Right lobe of liver (tissue), 4 donors: ENCODE results near the gene ARGLU1.

Experiments used
- CTCF ChIP-seq, 4 donors: fragments of 200-600 bp in 3 of 4; fragments of 450-650 bp in 1 of 4; IDR thresholded peaks; one replicate each; pipeline versions ENCODE4 v1.5.1 to v1.8.0; 2016 to 2022; ENCODE audit warnings: antibody characterized with exemption in 4 of 4, mild to moderate bottlenecking in 2 of 4
- POLR2A ChIP-seq: fragments of 450-650 bp; IDR thresholded peaks from one replicate; pipeline ENCODE4 v1.6.1; 2017; ENCODE audit warnings: antibody characterized with exemption, mild to moderate bottlenecking
- donor health status: DM: no; HTN: no; CAD: no.
- donor health status: DM: no; HTN: no; CAD: no.
- donor health status: DM: no; HTN: yes; CAD: no.

DNA sequence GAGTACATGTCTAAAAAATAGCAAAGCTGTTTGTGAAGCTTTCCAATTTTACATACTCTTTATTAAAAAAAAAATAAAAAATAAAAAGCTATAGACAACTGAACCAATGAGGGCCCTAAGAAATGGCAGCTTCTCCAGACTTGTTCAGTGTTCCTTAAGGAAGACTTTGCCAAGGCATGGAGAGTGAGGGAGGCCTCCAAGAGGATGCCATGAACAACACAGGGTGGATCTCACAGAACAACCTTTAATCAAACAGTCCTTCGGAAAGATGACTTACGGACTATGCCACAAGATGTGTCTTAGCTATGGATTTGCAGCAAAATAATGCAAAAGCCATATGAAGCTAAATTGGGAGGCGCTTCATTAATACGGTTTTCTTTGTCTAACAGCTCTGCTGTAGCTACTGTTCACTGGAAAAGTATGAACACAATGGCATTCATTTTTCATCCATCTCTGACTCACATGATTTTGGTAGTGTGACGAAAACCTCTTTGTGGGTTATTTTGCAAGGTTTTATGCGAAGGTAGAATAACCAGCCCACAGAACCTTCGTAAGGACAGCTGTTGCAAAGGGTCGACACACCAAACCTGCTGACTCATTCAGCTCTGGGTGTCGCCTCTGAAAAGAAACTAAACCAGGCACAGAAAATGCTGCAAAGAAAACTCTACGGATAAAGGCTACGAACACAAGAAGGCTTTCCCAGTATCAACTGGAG, 60.2 kb downstream of the ARGLU1 start:
- TF ChIP-seq CTCF (IDR thresholded peaks at IDR 0.05) (no peak), POLR2A (no peak)
